Measurements from ENCODE around the gene ERGIC2.
A peak's percentile ranks its signal among the peaks of the same experiment; 100 is the strongest.
"Not testable (repeated sequence)": the region's sequence is repeated elsewhere in the genome, so short reads cannot be mapped to it uniquely, and the experiment has no call there.

Gene ERGIC2
- 46.7 reads per million, percentile 67 among the genes with 10 or more reads in this experiment for total RNA-seq

GRCh38 chr12:29380536-29381523 is at the start of gene ERGIC2:
Gene ERGIC2, minus strand, starts transcription at chr12:29381172. Its CDS starts 9,539 bp downstream, at chr12:29371633.
- peak; percentile 91 for DNase-seq

GRCh38 chr12:29430716-29431044 is 49.7 kb upstream of the ERGIC2 start:
- no peak for DNase-seq

- DNase-seq = no peak
These were observed 49.2 kb upstream of the ERGIC2 start for GRCh38 chr12:29429999-29430715.

- no peak for DNase-seq
These were observed 47.7 kb upstream of the ERGIC2 start for GRCh38 chr12:29428633-29429032.

GRCh38 chr12:29427964-29428363 is 47.0 kb upstream of the ERGIC2 start:
- no peak for DNase-seq

GRCh38 chr12:29426498-29426897 is 45.5 kb upstream of the ERGIC2 start:
- DNase-seq = no peak

- no peak for DNase-seq
These were observed 44.8 kb upstream of the ERGIC2 start for GRCh38 chr12:29425722-29426121.

- DNase-seq = no peak
These were observed 35.8 kb upstream of the ERGIC2 start for GRCh38 chr12:29416748-29417147.

GRCh38 chr12:29415111-29415510 is 34.1 kb upstream of the ERGIC2 start:
- no peak for DNase-seq

GRCh38 chr12:29414368-29414767 is 33.4 kb upstream of the ERGIC2 start:
- DNase-seq = no peak

- DNase-seq = no peak
These were observed 24.6 kb upstream of the ERGIC2 start for GRCh38 chr12:29405561-29405960.

- no peak for DNase-seq
These were observed 23.0 kb upstream of the ERGIC2 start for GRCh38 chr12:29403991-29404390.

GRCh38 chr12:29402437-29402836 is 21.5 kb upstream of the ERGIC2 start:
- DNase-seq = no peak

GRCh38 chr12:29398495-29398894 is 17.5 kb upstream of the ERGIC2 start:
- no peak for DNase-seq

- no peak for DNase-seq
These were observed 15.8 kb upstream of the ERGIC2 start for GRCh38 chr12:29396774-29397173.

GRCh38 chr12:29395356-29395755 is 14.4 kb upstream of the ERGIC2 start:
- DNase-seq = no peak

GRCh38 chr12:29390419-29390818 is 9.4 kb upstream of the ERGIC2 start:
- DNase-seq = not testable (repeated sequence)

GRCh38 chr12:29389295-29389919 is 8.4 kb upstream of the ERGIC2 start:
- no peak for DNase-seq

- DNase-seq = not testable (repeated sequence)
These were observed 5.2 kb upstream of the ERGIC2 start for GRCh38 chr12:29386084-29386680.

GRCh38 chr12:29385194-29385593 is 4.2 kb upstream of the ERGIC2 start:
- DNase-seq = not testable (repeated sequence)

GRCh38 chr12:29382251-29382650 is 1.3 kb upstream of the ERGIC2 start:
- DNase-seq = no peak

- DNase-seq = no peak
These were observed 4.9 kb downstream of the ERGIC2 start for GRCh38 chr12:29376118-29376517.

GRCh38 chr12:29374913-29375312 is 6.1 kb downstream of the ERGIC2 start:
- no peak for DNase-seq
